GM23338 (cell line): Measurements from ENCODE around the gene ARL2BP. TPM values are rescaled to one million over a fixed set of nuclear protein-coding genes. Genes with fewer than 3 reads are reported as not detected.

Source experiments
- ATAC-seq: fragments of 200-7000 bp; cut with Tn5 transposase; 3 replicates; pipeline ENCODE4 v1.9.1; 2020
- DNase-seq: peaks from one replicate; pipeline ENCODE4 v3.0.0-alpha.2; 2015; ENCODE audit warnings: low spot score
- H2AFZ ChIP-seq: fragments of 200-600 bp; sonication (generic); 2 replicates; pipeline ENCODE4 v1.8.0; 2016; ENCODE audit warnings: antibody characterized with exemption, mild to moderate bottlenecking, moderate library complexity
- H3F3A ChIP-seq: fragments of 200-600 bp; sonication (generic); replicated peaks from 2 replicates; pipeline ENCODE4 v1.8.0; 2017; ENCODE audit warnings: antibody characterized with exemption, mixed run types, low read depth
- H3K27ac ChIP-seq: fragments of 200-600 bp; sonication (generic); 2 replicates; pipeline ENCODE4 v1.6.1; 2016; ENCODE audit warnings: low read depth
- H3K27me3 ChIP-seq: fragments of 200-600 bp; sonication (generic); 2 replicates; pipeline ENCODE4 v1.8.0; 2016; ENCODE audit warnings: mild to moderate bottlenecking, mixed run types, moderate library complexity; ENCODE audit not compliant: insufficient read depth
- H3K36me3 ChIP-seq: fragments of 200-600 bp; sonication (generic); 2 replicates; pipeline ENCODE4 v1.8.0; 2016; ENCODE audit warnings: mild to moderate bottlenecking; ENCODE audit not compliant: insufficient read depth
- H3K4me1 ChIP-seq: fragments of 200-600 bp; sonication (generic); 2 replicates; pipeline ENCODE4 v1.8.0; 2016; ENCODE audit warnings: mild to moderate bottlenecking, moderate library complexity; ENCODE audit not compliant: insufficient read depth
- H3K4me2 ChIP-seq: fragments of 200-600 bp; sonication (generic); 2 replicates; pipeline ENCODE4 v1.7.1; 2017; ENCODE audit warnings: mixed run types
- H3K4me3 ChIP-seq: fragments of 200-600 bp; sonication (generic); 2 replicates; pipeline ENCODE4 v1.6.1; 2016; ENCODE audit warnings: mixed run types
- H3K79me2 ChIP-seq: fragments of 200-600 bp; sonication (generic); replicated peaks from 2 replicates; pipeline ENCODE4 v1.8.0; 2017; ENCODE audit warnings: mild to moderate bottlenecking; ENCODE audit not compliant: insufficient read depth
- H3K9me2 ChIP-seq: fragments of 200-600 bp; sonication (generic); 2 replicates; pipeline ENCODE4 v1.8.0; 2017; ENCODE audit not compliant: insufficient read depth
- H4K20me1 ChIP-seq: fragments of 200-600 bp; sonication (generic); replicated peaks from 2 replicates; pipeline ENCODE4 v1.8.0; 2017; ENCODE audit warnings: mild to moderate bottlenecking; ENCODE audit not compliant: insufficient read depth
- H3K27ac Mint-ChIP-seq: 2 replicates; pipeline ENCODE4 v1.8.0; 2020; ENCODE audit warnings: inconsistent platforms, mild to moderate bottlenecking, moderate library complexity, mixed read lengths
- H3K27me3 Mint-ChIP-seq: 3 replicates; pipeline ENCODE4 v1.8.0; 2022; ENCODE audit warnings: low read depth, mild to moderate bottlenecking, moderate library complexity, mixed read lengths, inconsistent platforms; ENCODE audit not compliant: insufficient read depth, poor library complexity
- H3K36me3 Mint-ChIP-seq: 3 replicates; pipeline ENCODE4 v1.8.0; 2021; ENCODE audit warnings: low read depth, mild to moderate bottlenecking, inconsistent platforms, moderate library complexity, mixed read lengths
- H3K4me1 Mint-ChIP-seq: 3 replicates; pipeline ENCODE4 v1.8.0; 2020; ENCODE audit warnings: mild to moderate bottlenecking, inconsistent platforms, mixed read lengths
- H3K4me3 Mint-ChIP-seq: 3 replicates; pipeline ENCODE4 v1.8.0; 2021; ENCODE audit warnings: moderate library complexity, mild to moderate bottlenecking, inconsistent platforms, mixed read lengths
- H3K9me3 Mint-ChIP-seq: 3 replicates; pipeline ENCODE4 v1.8.0; 2020; ENCODE audit warnings: moderate library complexity, mild to moderate bottlenecking, inconsistent platforms, mixed read lengths
- EZH2 ChIP-seq: fragments of 200-600 bp; sonication (generic); IDR thresholded peaks from one replicate; pipeline ENCODE4 v1.8.0; 2017; ENCODE audit warnings: antibody characterized with exemption, mild to moderate bottlenecking, low read depth; ENCODE audit not compliant: unreplicated experiment
- EZH2phosphoT487 ChIP-seq: fragments of 200-600 bp; sonication (generic); IDR thresholded peaks from one replicate; pipeline ENCODE4 v1.8.1; 2018; ENCODE audit warnings: antibody characterized with exemption; ENCODE audit not compliant: unreplicated experiment
- JUNB ChIP-seq: IDR thresholded peaks from one replicate; pipeline ENCODE4 v1.6.1; 2016; ENCODE audit warnings: antibody characterized with exemption; ENCODE audit not compliant: unreplicated experiment
- REST ChIP-seq: IDR thresholded peaks from one replicate; pipeline ENCODE4 v1.6.1; 2018; ENCODE audit warnings: antibody characterized with exemption; ENCODE audit not compliant: unreplicated experiment
- ZNF331 ChIP-seq: fragments of 250-450 bp; sonication (Bioruptor Pico); IDR thresholded peaks from 2 replicates; pipeline ENCODE4 v1.5.0; 2020; ENCODE audit warnings: low read depth, mild to moderate bottlenecking, moderate library complexity
- polyA plus RNA-seq: library from polyadenylated mRNA; unstranded; fragments of >200 nt; fragmentation: Nextera tagmentation; extraction: Ambion mirVana; gene quantifications from 2 replicates; pipeline ENCODE4 v1.2.1, GENCODE V29; 2016
- total RNA-seq: library from RNA; depleted of rRNA; stranded (reverse); fragments of >200 nt; shearing (Covaris generic); gene quantifications from 2 replicates; pipeline ENCODE4 v1.2.3, GENCODE V29; 2014
- TF ChIP-seq, protein P1 (sequence below): IDR thresholded peaks from 2 replicates; pipeline ENCODE4 v1.6.1; 2016; ENCODE audit warnings: antibody characterized with exemption
- TF ChIP-seq, protein P2 (sequence below): fragments of 250-450 bp; sonication (Bioruptor Pico); IDR thresholded peaks from 2 replicates; pipeline ENCODE4 v1.5.0; 2020; ENCODE audit warnings: mild to moderate bottlenecking, moderate library complexity

Gene ARL2BP
- total and polyA plus RNA-seq, 2 experiments from 2014 or later: 10.3 to 13.4 TPM

GRCh38 chr16:57224651-57225335 lies 20.3 kb upstream of the ARL2BP start:
- TF ChIP-seq ZNF331 (CRISPR knock-in tag): no peak
- TF ChIP-seq, protein P1, sequence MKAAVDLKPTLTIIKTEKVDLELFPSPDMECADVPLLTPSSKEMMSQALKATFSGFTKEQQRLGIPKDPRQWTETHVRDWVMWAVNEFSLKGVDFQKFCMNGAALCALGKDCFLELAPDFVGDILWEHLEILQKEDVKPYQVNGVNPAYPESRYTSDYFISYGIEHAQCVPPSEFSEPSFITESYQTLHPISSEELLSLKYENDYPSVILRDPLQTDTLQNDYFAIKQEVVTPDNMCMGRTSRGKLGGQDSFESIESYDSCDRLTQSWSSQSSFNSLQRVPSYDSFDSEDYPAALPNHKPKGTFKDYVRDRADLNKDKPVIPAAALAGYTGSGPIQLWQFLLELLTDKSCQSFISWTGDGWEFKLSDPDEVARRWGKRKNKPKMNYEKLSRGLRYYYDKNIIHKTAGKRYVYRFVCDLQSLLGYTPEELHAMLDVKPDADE: no peak
- no peak for TF ChIP-seq EZH2
- TF ChIP-seq, protein P2, sequence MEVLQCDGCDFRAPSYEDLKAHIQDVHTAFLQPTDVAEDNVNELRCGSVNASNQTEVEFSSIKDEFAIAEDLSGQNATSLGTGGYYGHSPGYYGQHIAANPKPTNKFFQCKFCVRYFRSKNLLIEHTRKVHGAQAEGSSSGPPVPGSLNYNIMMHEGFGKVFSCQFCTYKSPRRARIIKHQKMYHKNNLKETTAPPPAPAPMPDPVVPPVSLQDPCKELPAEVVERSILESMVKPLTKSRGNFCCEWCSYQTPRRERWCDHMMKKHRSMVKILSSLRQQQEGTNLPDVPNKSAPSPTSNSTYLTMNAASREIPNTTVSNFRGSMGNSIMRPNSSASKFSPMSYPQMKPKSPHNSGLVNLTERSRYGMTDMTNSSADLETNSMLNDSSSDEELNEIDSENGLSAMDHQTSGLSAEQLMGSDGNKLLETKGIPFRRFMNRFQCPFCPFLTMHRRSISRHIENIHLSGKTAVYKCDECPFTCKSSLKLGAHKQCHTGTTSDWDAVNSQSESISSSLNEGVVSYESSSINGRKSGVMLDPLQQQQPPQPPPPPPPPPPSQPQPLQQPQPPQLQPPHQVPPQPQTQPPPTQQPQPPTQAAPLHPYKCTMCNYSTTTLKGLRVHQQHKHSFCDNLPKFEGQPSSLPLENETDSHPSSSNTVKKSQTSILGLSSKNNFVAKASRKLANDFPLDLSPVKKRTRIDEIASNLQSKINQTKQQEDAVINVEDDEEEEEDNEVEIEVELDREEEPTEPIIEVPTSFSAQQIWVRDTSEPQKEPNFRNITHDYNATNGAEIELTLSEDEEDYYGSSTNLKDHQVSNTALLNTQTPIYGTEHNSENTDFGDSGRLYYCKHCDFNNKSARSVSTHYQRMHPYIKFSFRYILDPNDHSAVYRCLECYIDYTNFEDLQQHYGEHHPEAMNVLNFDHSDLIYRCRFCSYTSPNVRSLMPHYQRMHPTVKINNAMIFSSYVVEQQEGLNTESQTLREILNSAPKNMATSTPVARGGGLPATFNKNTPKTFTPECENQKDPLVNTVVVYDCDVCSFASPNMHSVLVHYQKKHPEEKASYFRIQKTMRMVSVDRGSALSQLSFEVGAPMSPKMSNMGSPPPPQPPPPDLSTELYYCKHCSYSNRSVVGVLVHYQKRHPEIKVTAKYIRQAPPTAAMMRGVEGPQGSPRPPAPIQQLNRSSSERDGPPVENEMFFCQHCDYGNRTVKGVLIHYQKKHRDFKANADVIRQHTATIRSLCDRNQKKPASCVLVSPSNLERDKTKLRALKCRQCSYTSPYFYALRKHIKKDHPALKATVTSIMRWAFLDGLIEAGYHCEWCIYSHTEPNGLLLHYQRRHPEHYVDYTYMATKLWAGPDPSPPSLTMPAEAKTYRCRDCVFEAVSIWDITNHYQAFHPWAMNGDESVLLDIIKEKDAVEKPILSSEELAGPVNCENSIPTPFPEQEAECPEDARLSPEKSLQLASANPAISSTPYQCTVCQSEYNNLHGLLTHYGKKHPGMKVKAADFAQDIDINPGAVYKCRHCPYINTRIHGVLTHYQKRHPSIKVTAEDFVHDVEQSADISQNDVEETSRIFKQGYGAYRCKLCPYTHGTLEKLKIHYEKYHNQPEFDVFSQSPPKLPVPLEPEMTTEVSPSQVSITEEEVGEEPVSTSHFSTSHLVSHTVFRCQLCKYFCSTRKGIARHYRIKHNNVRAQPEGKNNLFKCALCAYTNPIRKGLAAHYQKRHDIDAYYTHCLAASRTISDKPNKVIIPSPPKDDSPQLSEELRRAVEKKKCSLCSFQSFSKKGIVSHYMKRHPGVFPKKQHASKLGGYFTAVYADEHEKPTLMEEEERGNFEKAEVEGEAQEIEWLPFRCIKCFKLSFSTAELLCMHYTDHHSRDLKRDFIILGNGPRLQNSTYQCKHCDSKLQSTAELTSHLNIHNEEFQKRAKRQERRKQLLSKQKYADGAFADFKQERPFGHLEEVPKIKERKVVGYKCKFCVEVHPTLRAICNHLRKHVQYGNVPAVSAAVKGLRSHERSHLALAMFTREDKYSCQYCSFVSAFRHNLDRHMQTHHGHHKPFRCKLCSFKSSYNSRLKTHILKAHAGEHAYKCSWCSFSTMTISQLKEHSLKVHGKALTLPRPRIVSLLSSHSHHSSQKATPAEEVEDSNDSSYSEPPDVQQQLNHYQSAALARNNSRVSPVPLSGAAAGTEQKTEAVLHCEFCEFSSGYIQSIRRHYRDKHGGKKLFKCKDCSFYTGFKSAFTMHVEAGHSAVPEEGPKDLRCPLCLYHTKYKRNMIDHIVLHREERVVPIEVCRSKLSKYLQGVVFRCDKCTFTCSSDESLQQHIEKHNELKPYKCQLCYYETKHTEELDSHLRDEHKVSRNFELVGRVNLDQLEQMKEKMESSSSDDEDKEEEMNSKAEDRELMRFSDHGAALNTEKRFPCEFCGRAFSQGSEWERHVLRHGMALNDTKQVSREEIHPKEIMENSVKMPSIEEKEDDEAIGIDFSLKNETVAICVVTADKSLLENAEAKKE (CRISPR knock-in tag): no peak
- no peak for TF ChIP-seq JUNB
- TF ChIP-seq EZH2phosphoT487: no peak
- no peak for TF ChIP-seq REST
- no peaks in the 10 kb centered on the region for H3K27me3 ChIP-seq
- peaks cover 15% of the 10 kb centered on the region; the same call in 1 of the 2 replicates for H3K36me3 ChIP-seq
- H3F3A ChIP-seq: no peaks in the 10 kb centered on the region
- H3K4me2 ChIP-seq: no peak overlapping the region
- H3K27ac ChIP-seq: no peak overlapping the region
- no peak overlapping the region for H3K27ac Mint-ChIP-seq
- no peaks in the 10 kb centered on the region for H3K9me3 Mint-ChIP-seq
- ATAC-seq (no peak), DNase-seq (no peak)
- H3K4me3 ChIP-seq: no peak overlapping the region
- H2AFZ ChIP-seq: no peak overlapping the region
- no peaks in the 10 kb centered on the region for H3K79me2 ChIP-seq
- peaks cover 35% of the 10 kb centered on the region for H3K36me3 Mint-ChIP-seq
- H4K20me1 ChIP-seq: 0 out of 2 replicates have a peak, but pooled peaks cover 6% of the 10 kb centered on the region
- H3K4me1 ChIP-seq: no peaks in the 10 kb centered on the region
- H3K9me2 ChIP-seq: no peaks in the 10 kb centered on the region
- no peaks in the 10 kb centered on the region for H3K4me1 Mint-ChIP-seq
- H3K27me3 Mint-ChIP-seq: no peaks in the 10 kb centered on the region
- H3K4me3 Mint-ChIP-seq: no peak overlapping the region
